Liver (tissue), 9 donors: ENCODE data around the gene NCR2. TPM values are rescaled to one million over a fixed set of nuclear protein-coding genes. Genes with fewer than 3 reads are reported as not detected.

ENCODE experiments used
- DNase-seq: peaks from one replicate; pipeline ENCODE4 v3.0.0-alpha.2; 2017; ENCODE audit warnings: low spot score
- H3K27ac ChIP-seq, 2 donors: one replicate each; pipeline ENCODE4 v1.7.0; 2013; ENCODE audit warnings: inconsistent platforms in 2 of 2, low read length in 2 of 2, control low read depth in 1 of 2, low read depth in 1 of 2, mild to moderate bottlenecking in 1 of 2
- H3K27me3 ChIP-seq, 4 donors: one replicate each; pipeline versions ENCODE4 v1.6.1 to v1.7.0; 2013; ENCODE audit warnings: low read length in 3 of 4, inconsistent platforms in 1 of 4, mild to moderate bottlenecking in 1 of 4, moderate library complexity in 1 of 4; ENCODE audit not compliant: control insufficient read depth in 4 of 4, insufficient read depth in 4 of 4
- H3K36me3 ChIP-seq, 4 donors: one replicate each; pipeline versions ENCODE4 v1.6.1 to v1.7.0; 2013; ENCODE audit warnings: low read length in 3 of 4, mild to moderate bottlenecking in 3 of 4, low read depth in 1 of 4, moderate library complexity in 1 of 4; ENCODE audit not compliant: control insufficient read depth in 4 of 4, insufficient read depth in 3 of 4
- H3K4me1 ChIP-seq, 4 donors: one replicate each; pipeline versions ENCODE4 v1.6.1 to v1.7.0; 2013; ENCODE audit warnings: low read length in 3 of 4, mild to moderate bottlenecking in 3 of 4, moderate library complexity in 1 of 4; ENCODE audit not compliant: control insufficient read depth in 4 of 4, insufficient read depth in 4 of 4
- H3K4me3 ChIP-seq, 3 donors: one replicate each; pipeline versions ENCODE4 v1.6.1 to v1.7.0; 2013; ENCODE audit warnings: low read length in 3 of 3, control low read depth in 1 of 3, low read depth in 1 of 3, mild to moderate bottlenecking in 1 of 3
- H3K9ac ChIP-seq, 2 donors: one replicate each; pipeline ENCODE4 v1.7.0; 2013; ENCODE audit warnings: low read length in 2 of 2, mild to moderate bottlenecking in 2 of 2, moderate library complexity in 2 of 2, control low read depth in 1 of 2, low read depth in 1 of 2
- H3K9me3 ChIP-seq, 4 donors: one replicate each; pipeline versions ENCODE4 v1.6.1 to v1.7.0; 2013; ENCODE audit warnings: low read length in 3 of 4; ENCODE audit not compliant: control insufficient read depth in 4 of 4
- ATF3 ChIP-seq: IDR thresholded peaks from 2 replicates; pipeline ENCODE4 v1.6.1; 2016; ENCODE audit warnings: antibody characterized with exemption
- CTCF ChIP-seq: fragments of 150-350 bp; IDR thresholded peaks from 2 replicates; pipeline ENCODE4 v1.5.1; 2017; ENCODE audit warnings: improper control_type of control experiment, low read depth, low read length; ENCODE audit not compliant: missing input control
- EGR1 ChIP-seq, 2 donors: IDR thresholded peaks; 2 replicates each; pipeline ENCODE4 v1.6.1; 2016 to 2018; ENCODE audit warnings: antibody characterized with exemption in 2 of 2, low read depth in 2 of 2
- FOXA1 ChIP-seq: IDR thresholded peaks from 2 replicates; pipeline ENCODE4 v1.6.1; 2016; ENCODE audit warnings: antibody characterized with exemption
- FOXA2 ChIP-seq: IDR thresholded peaks from 2 replicates; pipeline ENCODE4 v1.6.1; 2016; ENCODE audit warnings: antibody characterized with exemption
- GABPA ChIP-seq, 2 donors: IDR thresholded peaks in 1 of 2; conservative IDR thresholded peaks in 1 of 2; 2 replicates each; pipeline ENCODE4 v1.6.1; 2016; ENCODE audit warnings: antibody characterized with exemption in 2 of 2, mild to moderate bottlenecking in 1 of 2, moderate library complexity in 1 of 2
- HNF4A ChIP-seq, 2 donors: conservative IDR thresholded peaks; 2 replicates each; pipeline ENCODE4 v1.6.1; 2016; ENCODE audit warnings: antibody characterized with exemption in 2 of 2, mild to moderate bottlenecking in 2 of 2
- HNF4G ChIP-seq: IDR thresholded peaks from 2 replicates; pipeline ENCODE4 v1.6.1; 2016; ENCODE audit warnings: antibody characterized with exemption
- JUND ChIP-seq, 2 donors: IDR thresholded peaks; 2 replicates each; pipeline ENCODE4 v1.6.1; 2016; ENCODE audit warnings: antibody characterized with exemption in 2 of 2
- NR2F2 ChIP-seq: IDR thresholded peaks from 2 replicates; pipeline ENCODE4 v1.6.1; 2016; ENCODE audit warnings: antibody characterized with exemption
- RAD21 ChIP-seq, 2 donors: IDR thresholded peaks; 2 replicates each; pipeline ENCODE4 v1.6.1; 2016; ENCODE audit warnings: antibody characterized with exemption in 2 of 2, mild to moderate bottlenecking in 2 of 2
- REST ChIP-seq: IDR thresholded peaks from 2 replicates; pipeline ENCODE4 v1.6.1; 2016; ENCODE audit warnings: antibody characterized with exemption, mild to moderate bottlenecking
- RXRA ChIP-seq, 2 donors: IDR thresholded peaks; 2 replicates each; pipeline ENCODE4 v1.6.1; 2017 to 2018; ENCODE audit warnings: antibody characterized with exemption in 2 of 2, mild to moderate bottlenecking in 1 of 2
- SP1 ChIP-seq: IDR thresholded peaks from 2 replicates; pipeline ENCODE4 v1.6.1; 2018; ENCODE audit warnings: antibody characterized with exemption, mild to moderate bottlenecking
- TAF1 ChIP-seq: conservative IDR thresholded peaks from 2 replicates; pipeline ENCODE4 v1.6.1; 2016; ENCODE audit warnings: antibody characterized with exemption, mild to moderate bottlenecking
- YY1 ChIP-seq: IDR thresholded peaks from 2 replicates; pipeline ENCODE4 v1.6.1; 2016; ENCODE audit warnings: antibody characterized with exemption, mild to moderate bottlenecking
- ZBTB33 ChIP-seq: IDR thresholded peaks from 2 replicates; pipeline ENCODE4 v1.6.1; 2016; ENCODE audit warnings: antibody characterized with exemption
- WGBS: extraction: QIAGEN DNeasy Blood & Tissue Kit; methylation state at CpG from one replicate; pipeline ENCODE4 v1.1.7; 2013; 5-methylcytosine and 5-hydroxymethylcytosine counted together
- polyA plus RNA-seq, 2 donors: library from polyadenylated mRNA; stranded (reverse) in 1 of 2; unstranded in 1 of 2; fragments of 200-250 nt in 1 of 2; fragments of >200 nt in 1 of 2; fragmentation: Nextera tagmentation in 1 of 2; extraction: Ambion mirVana in 1 of 2; gene quantifications; one replicate each; pipeline versions ENCODE4 v1.2.1 to v1.2.3, GENCODE V29; 2013 to 2015
- total RNA-seq, 2 donors: library from RNA; depleted of rRNA; stranded (reverse); fragments of >200 nt; gene quantifications; one replicate each; pipeline ENCODE4 v1.2.3, GENCODE V29; 2014
- donor health status: healthy.
- donor health status: healthy.
- donor health status: healthy.
- donor health status: healthy.
- donor health status: healthy.

The NCR2 gene
- total and polyA plus RNA-seq, 4 donors = not detected

- H3K9me3 ChIP-seq = peaks cover 0 to 4% (median 0%) of the 10 kb centered on the region in 4 donors
- WGBS = 21% methylated on average over 3 of the region's 3 CpGs
- H3K4me3 ChIP-seq = no peak overlapping the region
- no peaks in the 10 kb centered on the region for H3K36me3 ChIP-seq
- DNase-seq = no peak
- TF ChIP-seq FOXA2 (no peak), RXRA (IDR thresholded peaks at IDR 0.05) (no peak), JUND (IDR thresholded peaks at IDR 0.05) (no peak), FOXA1 (no peak)
- peaks cover 0 to 5% (median 3%) of the 10 kb centered on the region in 4 donors for H3K27me3 ChIP-seq
- H3K27ac ChIP-seq = no peak overlapping the region
- H3K4me1 ChIP-seq = no peaks in the 10 kb centered on the region
- H3K9ac ChIP-seq = no peak overlapping the region
Measured at GRCh38 chr6:41352396-41352795, 17.0 kb downstream of the NCR2 start.

- WGBS = 82% methylated on average over 3 of the region's 3 CpGs
- H3K9ac ChIP-seq = no peak overlapping the region
- TF ChIP-seq JUND (IDR thresholded peaks at IDR 0.05) (no peak), RAD21 (IDR thresholded peaks at IDR 0.05) (no peak), YY1 (no peak), TAF1 (no peak), HNF4A (conservative IDR thresholded peaks at IDR 0.05) (no peak), ZBTB33 (no peak), CTCF (no peak), SP1 (no peak), FOXA1 (no peak), FOXA2 (no peak), ATF3 (no peak), NR2F2 (no peak), RXRA (IDR thresholded peaks at IDR 0.05) (no peak), GABPA (IDR thresholded peaks at IDR 0.05 in 1 of 2, conservative IDR thresholded peaks at IDR 0.05 in 1 of 2) (no peak), HNF4G (no peak)
- no peak overlapping the region for H3K27ac ChIP-seq
- H3K9me3 ChIP-seq = peaks cover 0 to 2% (median 0%) of the 10 kb centered on the region in 4 donors
- peaks cover 0 to 5% (median 3%) of the 10 kb centered on the region in 4 donors for H3K27me3 ChIP-seq
- no peak for DNase-seq
- no peaks in the 10 kb centered on the region for H3K36me3 ChIP-seq
- H3K4me1 ChIP-seq = no peaks in the 10 kb centered on the region
- H3K4me3 ChIP-seq = no peak overlapping the region
Measured at GRCh38 chr6:41352907-41353306, 17.5 kb downstream of the NCR2 start.

GRCh38 chr6:41353333-41353732, 17.9 kb downstream of the NCR2 start:
- DNase-seq = no peak
- Histone ChIP-seq H3K36me3 (no peaks in the 10 kb centered on the region), H3K4me1 (no peaks in the 10 kb centered on the region), H3K4me3 (no peak overlapping the region), H3K9ac (no peak overlapping the region), H3K27me3 (peaks cover 0 to 5% (median 3%) of the 10 kb centered on the region in 4 donors), H3K9me3 (no peaks in the 10 kb centered on the region), H3K27ac (no peak overlapping the region)
- 49% methylated on average over 3 of the region's 3 CpGs for WGBS
- TF ChIP-seq JUND (IDR thresholded peaks at IDR 0.05) (no peak), SP1 (no peak), HNF4G (no peak), RAD21 (IDR thresholded peaks at IDR 0.05) (no peak), FOXA1 (no peak), REST (no peak), YY1 (no peak), EGR1 (IDR thresholded peaks at IDR 0.05; ENCODE audit: low read depth in 2 of 2) (no peak), RXRA (IDR thresholded peaks at IDR 0.05) (no peak), NR2F2 (no peak), ATF3 (no peak), GABPA (IDR thresholded peaks at IDR 0.05 in 1 of 2, conservative IDR thresholded peaks at IDR 0.05 in 1 of 2) (no peak)
